Measurements from ENCODE around the gene PODNL1. TPM values are rescaled to one million over a fixed set of nuclear protein-coding genes. Genes with fewer than 3 reads are reported as not detected.

PODNL1 gene
- polyA plus RNA-seq, 1 donor (not counting 4 experiments of a cell fraction or from before 2014, with no cell fraction given): 1.0 TPM

GRCh38 chr19:13986348-13986904 lies 48.2 kb upstream of the PODNL1 start:
- no peak overlapping the region for H3K27ac ChIP-seq (ENCODE audit: control insufficient read depth, insufficient read depth, low read length)
- H3K4me2 ChIP-seq (ENCODE audit: control insufficient read depth, extremely low read depth, insufficient read depth, low read depth, low read length): no peak overlapping the region
- H3K9me3 ChIP-seq (ENCODE audit: control insufficient read depth, low read depth, low read length): no peaks in the 10 kb centered on the region
- peaks cover 7 to 8% of the 10 kb centered on the region in 2 experiments for H3K36me3 ChIP-seq (ENCODE audit: control insufficient read depth in 2 of 2, extremely low read depth in 1 of 2, insufficient read depth in 2 of 2, low read length in 2 of 2)
- H3K27me3 ChIP-seq (ENCODE audit: control insufficient read depth, extremely low read depth, insufficient read depth, low read length): no peaks in the 10 kb centered on the region
- no peaks in the 10 kb centered on the region for H3K9me1 ChIP-seq (ENCODE audit: control insufficient read depth, extremely low read depth, insufficient read depth, low read length)
- no peak for DNase-seq (ENCODE audit: low read depth, low spot score)
- peaks cover 8% of the 10 kb centered on the region for H3K4me1 ChIP-seq (ENCODE audit: control insufficient read depth, extremely low read depth, insufficient read depth, low read length)
- no peak overlapping the region for H3K9ac ChIP-seq (ENCODE audit: control insufficient read depth, extremely low read depth, insufficient read depth, low read length)
- dilution Hi-C loops (cut with MboI; ENCODE audit: extremely low pct_ligation_motif_present, low sequenced_read_pairs): no loop called here
- H2AFZ ChIP-seq (ENCODE audit: control insufficient read depth, low read length): no peak overlapping the region
- FAIRE-seq: no peak
- no peak for TF ChIP-seq CTCF (optimal IDR thresholded peaks at IDR 0.05 in 1 of 3, IDR thresholded peaks at IDR 0.05 in 1 of 3, conservative IDR thresholded peaks at IDR 0.05 in 1 of 3; ENCODE audit: extremely low read depth in 1 of 3, insufficient read depth in 2 of 3, low read length in 3 of 3)
- no peak for TF ChIP-seq EZH2 (IDR thresholded peaks at IDR 0.05; ENCODE audit: low read length)
- H3K4me3 ChIP-seq (ENCODE audit: control insufficient read depth in 2 of 3, extremely low read depth in 1 of 3, insufficient read depth in 2 of 3, low read depth in 1 of 3, low read length in 3 of 3): no peak overlapping the region
- no peaks in the 10 kb centered on the region for H4K20me1 ChIP-seq (ENCODE audit: control insufficient read depth, extremely low read depth, insufficient read depth, low read length)
- H3K79me2 ChIP-seq (ENCODE audit: control insufficient read depth, insufficient read depth, low read length): no peaks in the 10 kb centered on the region

- Histone ChIP-seq H3K27me3 (ENCODE audit: control insufficient read depth, extremely low read depth, insufficient read depth, low read length) (no peaks in the 10 kb centered on the region), H4K20me1 (ENCODE audit: control insufficient read depth, extremely low read depth, insufficient read depth, low read length) (no peaks in the 10 kb centered on the region), H3K4me1 (ENCODE audit: control insufficient read depth, extremely low read depth, insufficient read depth, low read length) (peaks cover 8% of the 10 kb centered on the region), H2AFZ (ENCODE audit: control insufficient read depth, low read length) (no peak overlapping the region), H3K9me3 (ENCODE audit: control insufficient read depth, low read depth, low read length) (no peaks in the 10 kb centered on the region), H3K36me3 (ENCODE audit: control insufficient read depth in 2 of 2, extremely low read depth in 1 of 2, insufficient read depth in 2 of 2, low read length in 2 of 2) (peaks cover 7 to 8% of the 10 kb centered on the region in 2 experiments), H3K9me1 (ENCODE audit: control insufficient read depth, extremely low read depth, insufficient read depth, low read length) (no peaks in the 10 kb centered on the region), H3K27ac (ENCODE audit: control insufficient read depth, insufficient read depth, low read length) (no peak overlapping the region), H3K4me2 (ENCODE audit: control insufficient read depth, extremely low read depth, insufficient read depth, low read depth, low read length) (no peak overlapping the region), H3K79me2 (ENCODE audit: control insufficient read depth, insufficient read depth, low read length) (no peaks in the 10 kb centered on the region), H3K9ac (ENCODE audit: control insufficient read depth, extremely low read depth, insufficient read depth, low read length) (no peak overlapping the region), H3K4me3 (ENCODE audit: control insufficient read depth in 2 of 3, extremely low read depth in 1 of 3, insufficient read depth in 2 of 3, low read depth in 1 of 3, low read length in 3 of 3) (no peak overlapping the region)
- FAIRE-seq (no peak), DNase-seq (ENCODE audit: low read depth, low spot score) (no peak)
- TF ChIP-seq CTCF (optimal IDR thresholded peaks at IDR 0.05 in 1 of 3, IDR thresholded peaks at IDR 0.05 in 1 of 3, conservative IDR thresholded peaks at IDR 0.05 in 1 of 3; ENCODE audit: extremely low read depth in 1 of 3, insufficient read depth in 2 of 3, low read length in 3 of 3): no peak
- TF ChIP-seq EZH2 (IDR thresholded peaks at IDR 0.05; ENCODE audit: low read length): no peak
- dilution Hi-C loops (cut with MboI; ENCODE audit: extremely low pct_ligation_motif_present, low sequenced_read_pairs): no loop called here
Observed at GRCh38 chr19:13985771-13986347, 47.6 kb upstream of the PODNL1 start.

Measured in keratinocyte (primary cell).